ENCODE data around the gene SRGAP2B.
"Not testable (repeated sequence)": the region's sequence is repeated elsewhere in the genome, so short reads cannot be mapped to it uniquely, and the experiment has no call there.

Gene SRGAP2B

GRCh38 chr1:145078787-145079370, 16.2 kb downstream of the SRGAP2B start:
- not testable (repeated sequence) for H3K27me3 ChIP-seq (ENCODE audit: low read depth, low read length); H3K4me3 ChIP-seq (ENCODE audit: low read depth in 1 of 2, low read length in 2 of 2); H3K27ac ChIP-seq (ENCODE audit: low read length); H3K9me3 ChIP-seq (ENCODE audit: control insufficient read depth in 1 of 2, low read length in 2 of 2); H3K4me1 ChIP-seq (ENCODE audit: control insufficient read depth in 1 of 2, insufficient read depth in 2 of 2, low read length in 2 of 2); H3K36me3 ChIP-seq (ENCODE audit: control insufficient read depth in 1 of 2, insufficient read depth in 2 of 2, low read length in 2 of 2)

GRCh38 chr1:145077872-145078786, 17.0 kb downstream of the SRGAP2B start:
- not testable (repeated sequence) for H3K9me3 ChIP-seq (ENCODE audit: control insufficient read depth in 1 of 2, low read length in 2 of 2); H3K4me3 ChIP-seq (ENCODE audit: low read depth in 1 of 2, low read length in 2 of 2); H3K36me3 ChIP-seq (ENCODE audit: control insufficient read depth in 1 of 2, insufficient read depth in 2 of 2, low read length in 2 of 2); H3K27ac ChIP-seq (ENCODE audit: low read length); H3K27me3 ChIP-seq (ENCODE audit: low read depth, low read length); H3K4me1 ChIP-seq (ENCODE audit: control insufficient read depth in 1 of 2, insufficient read depth in 2 of 2, low read length in 2 of 2)

- not testable (repeated sequence) for H3K9me3 ChIP-seq (ENCODE audit: control insufficient read depth in 1 of 2, low read length in 2 of 2); H3K27me3 ChIP-seq (ENCODE audit: low read depth, low read length); H3K4me1 ChIP-seq (ENCODE audit: control insufficient read depth in 1 of 2, insufficient read depth in 2 of 2, low read length in 2 of 2); H3K36me3 ChIP-seq (ENCODE audit: control insufficient read depth in 1 of 2, insufficient read depth in 2 of 2, low read length in 2 of 2); H3K4me3 ChIP-seq (ENCODE audit: low read depth in 1 of 2, low read length in 2 of 2); H3K27ac ChIP-seq (ENCODE audit: low read length)
Observed at GRCh38 chr1:145076877-145077276, 18.3 kb downstream of the SRGAP2B start.

GRCh38 chr1:145074021-145074559, 21.0 kb downstream of the SRGAP2B start:
- H3K36me3 ChIP-seq (ENCODE audit: control insufficient read depth in 1 of 2, insufficient read depth in 2 of 2, low read length in 2 of 2); H3K27me3 ChIP-seq (ENCODE audit: low read depth, low read length); H3K27ac ChIP-seq (ENCODE audit: low read length); H3K4me1 ChIP-seq (ENCODE audit: control insufficient read depth in 1 of 2, insufficient read depth in 2 of 2, low read length in 2 of 2); H3K4me3 ChIP-seq (ENCODE audit: low read depth in 1 of 2, low read length in 2 of 2); H3K9me3 ChIP-seq (ENCODE audit: control insufficient read depth in 1 of 2, low read length in 2 of 2): not testable (repeated sequence)

GRCh38 chr1:145071569-145071968, 23.6 kb downstream of the SRGAP2B start:
- not testable (repeated sequence) for H3K9me3 ChIP-seq (ENCODE audit: control insufficient read depth in 1 of 2, low read length in 2 of 2); H3K4me3 ChIP-seq (ENCODE audit: low read depth in 1 of 2, low read length in 2 of 2); H3K4me1 ChIP-seq (ENCODE audit: control insufficient read depth in 1 of 2, insufficient read depth in 2 of 2, low read length in 2 of 2); H3K27me3 ChIP-seq (ENCODE audit: low read depth, low read length); H3K36me3 ChIP-seq (ENCODE audit: control insufficient read depth in 1 of 2, insufficient read depth in 2 of 2, low read length in 2 of 2); H3K27ac ChIP-seq (ENCODE audit: low read length)

- not testable (repeated sequence) for H3K9me3 ChIP-seq (ENCODE audit: control insufficient read depth in 1 of 2, low read length in 2 of 2); H3K27me3 ChIP-seq (ENCODE audit: low read depth, low read length); H3K4me1 ChIP-seq (ENCODE audit: control insufficient read depth in 1 of 2, insufficient read depth in 2 of 2, low read length in 2 of 2); H3K36me3 ChIP-seq (ENCODE audit: control insufficient read depth in 1 of 2, insufficient read depth in 2 of 2, low read length in 2 of 2); H3K27ac ChIP-seq (ENCODE audit: low read length); H3K4me3 ChIP-seq (ENCODE audit: low read depth in 1 of 2, low read length in 2 of 2)
Observed at GRCh38 chr1:145066486-145066885, 28.6 kb downstream of the SRGAP2B start.

- H3K27me3 ChIP-seq (ENCODE audit: low read depth, low read length); H3K4me3 ChIP-seq (ENCODE audit: low read depth in 1 of 2, low read length in 2 of 2); H3K27ac ChIP-seq (ENCODE audit: low read length); H3K4me1 ChIP-seq (ENCODE audit: control insufficient read depth in 1 of 2, insufficient read depth in 2 of 2, low read length in 2 of 2); H3K9me3 ChIP-seq (ENCODE audit: control insufficient read depth in 1 of 2, low read length in 2 of 2); H3K36me3 ChIP-seq (ENCODE audit: control insufficient read depth in 1 of 2, insufficient read depth in 2 of 2, low read length in 2 of 2): not testable (repeated sequence)
Observed at GRCh38 chr1:145065194-145065826, 29.8 kb downstream of the SRGAP2B start.

- H3K4me1 ChIP-seq (ENCODE audit: control insufficient read depth in 1 of 2, insufficient read depth in 2 of 2, low read length in 2 of 2); H3K36me3 ChIP-seq (ENCODE audit: control insufficient read depth in 1 of 2, insufficient read depth in 2 of 2, low read length in 2 of 2); H3K27ac ChIP-seq (ENCODE audit: low read length); H3K27me3 ChIP-seq (ENCODE audit: low read depth, low read length); H3K9me3 ChIP-seq (ENCODE audit: control insufficient read depth in 1 of 2, low read length in 2 of 2); H3K4me3 ChIP-seq (ENCODE audit: low read depth in 1 of 2, low read length in 2 of 2): not testable (repeated sequence)
Observed at GRCh38 chr1:145063941-145064648, 31.0 kb downstream of the SRGAP2B start.

- not testable (repeated sequence) for H3K4me3 ChIP-seq (ENCODE audit: low read depth in 1 of 2, low read length in 2 of 2); H3K27ac ChIP-seq (ENCODE audit: low read length); H3K9me3 ChIP-seq (ENCODE audit: control insufficient read depth in 1 of 2, low read length in 2 of 2); H3K4me1 ChIP-seq (ENCODE audit: control insufficient read depth in 1 of 2, insufficient read depth in 2 of 2, low read length in 2 of 2); H3K27me3 ChIP-seq (ENCODE audit: low read depth, low read length); H3K36me3 ChIP-seq (ENCODE audit: control insufficient read depth in 1 of 2, insufficient read depth in 2 of 2, low read length in 2 of 2)
Observed at GRCh38 chr1:145063285-145063684, 31.8 kb downstream of the SRGAP2B start.

GRCh38 chr1:145058184-145058583, 36.9 kb downstream of the SRGAP2B start:
- H3K4me1 ChIP-seq (ENCODE audit: control insufficient read depth in 1 of 2, insufficient read depth in 2 of 2, low read length in 2 of 2); H3K36me3 ChIP-seq (ENCODE audit: control insufficient read depth in 1 of 2, insufficient read depth in 2 of 2, low read length in 2 of 2); H3K4me3 ChIP-seq (ENCODE audit: low read depth in 1 of 2, low read length in 2 of 2); H3K9me3 ChIP-seq (ENCODE audit: control insufficient read depth in 1 of 2, low read length in 2 of 2); H3K27ac ChIP-seq (ENCODE audit: low read length); H3K27me3 ChIP-seq (ENCODE audit: low read depth, low read length): not testable (repeated sequence)

GRCh38 chr1:145055217-145055760, 39.8 kb downstream of the SRGAP2B start:
- not testable (repeated sequence) for H3K36me3 ChIP-seq (ENCODE audit: control insufficient read depth in 1 of 2, insufficient read depth in 2 of 2, low read length in 2 of 2)

More at GRCh38 chr1:145055217-145055760, 39.8 kb downstream of the SRGAP2B start:
- H3K4me3 ChIP-seq (ENCODE audit: low read depth in 1 of 2, low read length in 2 of 2); H3K4me1 ChIP-seq (ENCODE audit: control insufficient read depth in 1 of 2, insufficient read depth in 2 of 2, low read length in 2 of 2); H3K9me3 ChIP-seq (ENCODE audit: control insufficient read depth in 1 of 2, low read length in 2 of 2); H3K27me3 ChIP-seq (ENCODE audit: low read depth, low read length); H3K27ac ChIP-seq (ENCODE audit: low read length): not testable (repeated sequence)
